ES-I3 (cell line): Measurements from ENCODE around the gene MTUS2.
"Not testable (repeated sequence)": the region's sequence is repeated elsewhere in the genome, so short reads cannot be mapped to it uniquely, and the experiment has no call there.

ENCODE experiments used
- H3K36me3 ChIP-seq: 2 replicates; pipeline ENCODE4 v1.6.1; 2013; ENCODE audit warnings: mild to moderate bottlenecking, low read length, control low read depth, moderate library complexity; ENCODE audit not compliant: insufficient read depth
- H3K4me1 ChIP-seq: 2 replicates; pipeline ENCODE4 v1.6.1; 2013; ENCODE audit warnings: mild to moderate bottlenecking, control low read depth, low read length; ENCODE audit not compliant: insufficient read depth
- H3K9ac ChIP-seq: 2 replicates; pipeline ENCODE4 v1.6.1; 2013; ENCODE audit warnings: low read depth, mild to moderate bottlenecking, low read length, moderate library complexity
- H3K9me3 ChIP-seq: 2 replicates; pipeline ENCODE4 v1.6.1; 2013; ENCODE audit warnings: mild to moderate bottlenecking, low read length, moderate library complexity; ENCODE audit not compliant: control insufficient read depth, insufficient read depth

Gene MTUS2

DNA sequence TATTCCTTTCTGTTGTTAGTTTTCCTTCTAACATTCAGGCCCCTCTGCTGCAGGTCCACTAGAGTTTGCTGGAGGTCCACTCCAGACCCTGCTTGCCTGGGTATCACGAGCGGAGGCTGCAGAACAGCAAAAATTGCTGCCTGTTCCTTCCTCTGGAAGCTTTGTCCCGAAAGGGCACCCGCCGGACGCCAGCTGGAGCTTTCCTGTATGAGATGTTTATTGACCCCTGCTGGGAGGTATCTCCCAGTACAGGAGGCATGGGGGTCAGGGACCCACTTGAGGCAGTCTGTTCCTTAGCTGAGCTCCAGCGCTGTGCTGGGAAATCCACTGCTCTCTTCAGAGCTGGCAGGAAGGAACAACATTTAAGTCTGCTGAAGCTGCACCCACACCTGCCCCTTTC lies 516.2 kb downstream of the MTUS2 start:
- H3K9ac ChIP-seq, result no peak overlapping the region

DNA sequence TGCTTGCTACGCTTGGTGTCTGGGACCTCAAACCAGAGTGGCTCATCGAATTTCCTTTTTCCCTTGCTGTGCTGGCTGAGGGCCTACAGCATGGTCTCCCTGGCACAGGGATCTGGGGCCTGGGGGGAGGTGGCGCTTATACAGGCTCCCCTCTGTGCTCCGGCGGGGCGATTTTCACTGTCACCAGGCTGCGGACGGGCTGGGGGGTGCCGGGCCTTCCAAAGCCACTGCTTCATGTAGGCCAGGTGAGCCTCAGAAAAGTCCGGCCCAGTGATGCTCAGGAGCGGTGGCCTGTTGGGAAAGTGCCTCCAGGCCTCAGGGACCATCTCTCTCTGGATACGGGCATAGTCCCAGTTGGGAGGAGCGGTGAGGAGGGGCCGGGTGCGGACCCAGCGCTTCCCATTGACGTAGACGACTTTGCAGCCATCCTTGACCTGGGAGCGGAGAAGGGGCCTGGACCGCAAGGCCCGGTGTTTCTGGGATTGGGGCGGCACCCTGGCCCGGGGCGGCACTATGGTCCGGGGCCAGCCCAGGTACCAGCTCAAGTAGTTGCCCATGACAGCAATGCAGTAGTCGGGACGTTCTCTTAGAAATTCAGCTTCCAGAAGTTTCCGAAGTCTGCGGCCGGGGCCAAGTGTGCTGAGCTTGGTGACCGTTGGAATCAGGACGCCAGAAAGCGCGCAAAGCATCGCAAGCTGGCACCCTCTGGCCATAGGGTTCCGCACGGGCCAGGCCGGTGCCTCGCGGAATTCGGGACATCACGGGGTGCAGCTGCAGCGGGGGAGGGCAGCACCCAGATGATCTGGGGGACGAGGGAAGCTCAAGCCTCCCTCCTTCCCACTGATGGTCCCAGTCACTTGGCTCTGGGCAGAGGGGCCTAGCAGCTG lies 519.5 kb downstream of the MTUS2 start:
- H3K36me3 ChIP-seq, result no peaks in the 10 kb centered on the region
- H3K9ac ChIP-seq, result no peak overlapping the region
- H3K4me1 ChIP-seq, result no peaks in the 10 kb centered on the region
- H3K9me3 ChIP-seq, result no peaks in the 10 kb centered on the region

More for the DNA sequence above, 516.2 kb downstream of the MTUS2 start:
- Histone ChIP-seq H3K9me3 (no peaks in the 10 kb centered on the region), H3K36me3 (no peaks in the 10 kb centered on the region), H3K4me1 (no peaks in the 10 kb centered on the region)

DNA sequence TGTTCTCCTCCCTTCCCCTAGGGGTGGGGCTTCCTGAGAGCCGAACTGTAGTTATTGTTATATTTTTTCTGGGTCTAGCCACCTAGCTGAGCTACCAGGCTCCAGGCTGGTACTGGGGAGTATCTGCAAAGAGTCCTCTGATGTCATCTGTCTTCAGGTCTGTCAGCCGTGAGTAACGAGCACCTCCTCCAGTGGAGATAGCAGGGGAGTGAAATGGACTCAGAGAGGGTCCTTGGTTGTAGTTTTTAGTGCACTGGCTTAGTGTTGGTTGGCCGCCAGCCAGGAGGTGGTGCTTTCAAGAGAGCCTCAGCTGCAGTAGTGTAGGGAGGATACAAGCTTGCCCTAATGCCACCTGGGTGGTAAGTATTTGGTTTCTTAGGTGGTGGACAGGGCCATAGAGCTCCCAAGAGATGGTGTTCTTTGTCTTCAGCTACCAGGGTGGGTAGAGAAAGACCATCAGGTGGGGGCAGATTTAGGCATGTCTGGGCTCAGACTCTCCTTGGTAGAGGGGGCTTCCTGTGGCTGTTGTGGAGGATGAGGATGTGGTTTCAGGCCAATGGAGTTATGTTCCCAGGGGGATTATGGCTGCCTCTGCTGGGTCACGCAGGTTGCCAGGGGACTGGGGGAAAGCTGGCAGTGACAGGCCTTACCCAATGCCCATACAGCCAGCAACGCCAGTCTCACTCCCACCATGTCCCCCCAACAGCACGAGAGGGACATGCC lies 525.9 kb downstream of the MTUS2 start:
- H3K4me1 ChIP-seq, H3K36me3 ChIP-seq, H3K9me3 ChIP-seq, H3K9ac ChIP-seq: not testable (repeated sequence)

- Histone ChIP-seq H3K4me1 (no peaks in the 10 kb centered on the region), H3K9ac (no peak overlapping the region), H3K36me3 (no peaks in the 10 kb centered on the region), H3K9me3 (no peaks in the 10 kb centered on the region)
Observed at GRCh38 chr13:29355029-29355428, 534.9 kb downstream of the MTUS2 start.

- no peak overlapping the region for H3K9ac ChIP-seq
- H3K36me3 ChIP-seq, result no peaks in the 10 kb centered on the region
- no peaks in the 10 kb centered on the region for H3K4me1 ChIP-seq
- H3K9me3 ChIP-seq, result no peaks in the 10 kb centered on the region
Observed at GRCh38 chr13:29359181-29359580, 539.0 kb downstream of the MTUS2 start.

DNA sequence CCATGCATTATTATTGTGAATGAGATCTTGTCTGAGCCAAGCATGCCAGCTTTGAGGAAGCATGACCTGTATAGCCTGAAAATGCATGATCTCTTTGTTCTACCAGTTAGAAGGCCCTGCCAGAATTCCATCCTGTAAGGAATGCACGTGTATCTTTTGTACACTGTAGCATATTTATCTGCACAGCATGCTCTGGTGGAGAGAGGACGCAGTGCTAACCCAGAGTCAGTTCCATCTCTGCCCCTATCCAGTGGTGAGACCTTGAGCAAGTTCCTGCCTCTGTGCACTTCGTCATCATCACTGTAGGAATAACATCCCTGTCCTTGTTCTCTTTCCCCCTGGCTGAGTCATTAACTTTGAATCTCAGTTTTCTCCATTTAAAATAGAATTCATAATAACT lies 541.6 kb downstream of the MTUS2 start:
- H3K36me3 ChIP-seq, result no peaks in the 10 kb centered on the region
- no peaks in the 10 kb centered on the region for H3K4me1 ChIP-seq
- no peak overlapping the region for H3K9ac ChIP-seq
- no peaks in the 10 kb centered on the region; the same call in 1 of the 2 replicates for H3K9me3 ChIP-seq

- Histone ChIP-seq H3K4me1 (no peaks in the 10 kb centered on the region), H3K9ac (no peak overlapping the region), H3K36me3 (no peaks in the 10 kb centered on the region), H3K9me3 (no peaks in the 10 kb centered on the region; the same call in 1 of the 2 replicates)
Observed at GRCh38 chr13:29362849-29363604, 542.9 kb downstream of the MTUS2 start.

GRCh38 chr13:29369060-29369743 lies 549.1 kb downstream of the MTUS2 start:
- Histone ChIP-seq H3K4me1 (no peaks in the 10 kb centered on the region), H3K36me3 (no peaks in the 10 kb centered on the region), H3K9me3 (peaks cover 5% of the 10 kb centered on the region), H3K9ac (no peak overlapping the region)

DNA sequence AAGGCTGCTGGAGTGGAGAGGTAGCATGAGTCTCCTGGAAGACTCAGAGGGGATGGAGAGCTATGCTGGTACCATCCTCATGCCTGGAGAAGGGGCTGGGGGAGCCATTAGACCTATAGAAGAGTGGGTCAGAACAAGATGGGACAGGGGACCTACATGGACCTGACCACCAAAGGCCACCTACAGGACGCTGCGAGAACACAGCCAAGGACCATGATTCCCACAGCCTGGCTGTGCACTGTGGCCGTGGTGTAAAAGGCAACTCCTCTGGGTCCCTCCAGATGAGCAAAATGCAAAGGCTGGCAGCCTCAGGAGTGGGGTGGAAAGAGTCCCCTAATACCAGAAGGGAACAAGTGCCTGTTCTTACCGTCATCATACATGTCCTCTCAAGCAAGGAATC lies 559.1 kb downstream of the MTUS2 start:
- peaks cover 3% of the 10 kb centered on the region; the same call in 1 of the 2 replicates for H3K9me3 ChIP-seq
- no peak overlapping the region for H3K9ac ChIP-seq
- no peaks in the 10 kb centered on the region for H3K36me3 ChIP-seq
- no peaks in the 10 kb centered on the region for H3K4me1 ChIP-seq

- no peaks in the 10 kb centered on the region for H3K4me1 ChIP-seq
- no peak overlapping the region for H3K9ac ChIP-seq
- peaks cover 3% of the 10 kb centered on the region; the same call in 1 of the 2 replicates for H3K9me3 ChIP-seq
- no peaks in the 10 kb centered on the region for H3K36me3 ChIP-seq
Observed at GRCh38 chr13:29379865-29380264, 559.7 kb downstream of the MTUS2 start.

GRCh38 chr13:29382021-29382420 lies 561.9 kb downstream of the MTUS2 start:
- Histone ChIP-seq H3K9me3 (peaks cover 3% of the 10 kb centered on the region; the same call in 1 of the 2 replicates), H3K36me3 (no peaks in the 10 kb centered on the region), H3K4me1 (no peaks in the 10 kb centered on the region), H3K9ac (no peak overlapping the region)

GRCh38 chr13:29383476-29383875 lies 563.3 kb downstream of the MTUS2 start:
- H3K9ac ChIP-seq, result no peak overlapping the region
- no peaks in the 10 kb centered on the region for H3K36me3 ChIP-seq
- peaks cover 3% of the 10 kb centered on the region; the same call in 1 of the 2 replicates for H3K9me3 ChIP-seq
- no peaks in the 10 kb centered on the region for H3K4me1 ChIP-seq

- no peaks in the 10 kb centered on the region for H3K9me3 ChIP-seq
- H3K4me1 ChIP-seq, result no peaks in the 10 kb centered on the region
- no peak overlapping the region for H3K9ac ChIP-seq
- H3K36me3 ChIP-seq, result no peaks in the 10 kb centered on the region
Observed at GRCh38 chr13:29384466-29384865, 564.3 kb downstream of the MTUS2 start.

DNA sequence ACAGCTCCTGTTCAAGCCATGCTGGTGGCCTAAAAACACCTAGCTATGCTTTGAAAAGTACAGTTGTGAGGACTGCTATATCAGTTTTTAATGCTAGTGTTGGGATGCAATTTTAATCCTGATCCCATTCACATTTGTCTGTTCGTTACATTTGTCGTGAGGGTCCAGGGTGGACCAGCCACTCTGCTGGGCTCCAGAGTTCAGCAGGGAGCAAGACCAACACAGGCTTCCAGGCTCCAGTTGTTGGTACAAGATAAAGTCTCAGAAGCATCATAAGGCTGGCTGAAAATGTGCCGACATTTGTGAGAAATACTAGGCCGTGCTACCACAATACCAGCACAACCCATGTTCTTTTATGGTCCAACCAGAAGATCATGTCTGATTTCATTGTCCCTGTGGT lies 564.7 kb downstream of the MTUS2 start:
- H3K4me1 ChIP-seq, result no peaks in the 10 kb centered on the region
- no peak overlapping the region for H3K9ac ChIP-seq
- H3K9me3 ChIP-seq, result no peaks in the 10 kb centered on the region
- no peaks in the 10 kb centered on the region for H3K36me3 ChIP-seq
